ENCODE results near the gene U2AF1L4.

GRCh38 chr19:35734889-35735288 lies 10.3 kb downstream of the U2AF1L4 start:
- no peak for TF ChIP-seq CTCF (conservative IDR thresholded peaks at IDR 0.05; ENCODE audit: low read depth, low read length)
- TF ChIP-seq MXI1 (IDR thresholded peaks at IDR 0.05; ENCODE audit: borderline replicate concordance, low read depth, low read length) = no peak
- TF ChIP-seq MAZ (IDR thresholded peaks at IDR 0.05; ENCODE audit: borderline replicate concordance, low read depth, low read length) = no peak
- no peak for TF ChIP-seq POLR2A (IDR thresholded peaks at IDR 0.05; ENCODE audit: low read depth, low read length)
- TF ChIP-seq RFX5 (IDR thresholded peaks at IDR 0.05; ENCODE audit: low read depth, low read length) = no peak
- TF ChIP-seq USF2 (IDR thresholded peaks at IDR 0.05; ENCODE audit: low read depth, low read length) = no peak
- no peak for TF ChIP-seq BHLHE40 (IDR thresholded peaks at IDR 0.05; ENCODE audit: low read depth, low read length)
